Measurements from ENCODE around the gene GRK7. TPM values are rescaled to one million over a fixed set of nuclear protein-coding genes. Genes with fewer than 3 reads are reported as not detected.
A peak's percentile ranks its signal among the peaks of the same experiment; 100 is the strongest.

The GRK7 gene
- total RNA-seq, 4 donors from 2014 or later = not detected

DNA sequence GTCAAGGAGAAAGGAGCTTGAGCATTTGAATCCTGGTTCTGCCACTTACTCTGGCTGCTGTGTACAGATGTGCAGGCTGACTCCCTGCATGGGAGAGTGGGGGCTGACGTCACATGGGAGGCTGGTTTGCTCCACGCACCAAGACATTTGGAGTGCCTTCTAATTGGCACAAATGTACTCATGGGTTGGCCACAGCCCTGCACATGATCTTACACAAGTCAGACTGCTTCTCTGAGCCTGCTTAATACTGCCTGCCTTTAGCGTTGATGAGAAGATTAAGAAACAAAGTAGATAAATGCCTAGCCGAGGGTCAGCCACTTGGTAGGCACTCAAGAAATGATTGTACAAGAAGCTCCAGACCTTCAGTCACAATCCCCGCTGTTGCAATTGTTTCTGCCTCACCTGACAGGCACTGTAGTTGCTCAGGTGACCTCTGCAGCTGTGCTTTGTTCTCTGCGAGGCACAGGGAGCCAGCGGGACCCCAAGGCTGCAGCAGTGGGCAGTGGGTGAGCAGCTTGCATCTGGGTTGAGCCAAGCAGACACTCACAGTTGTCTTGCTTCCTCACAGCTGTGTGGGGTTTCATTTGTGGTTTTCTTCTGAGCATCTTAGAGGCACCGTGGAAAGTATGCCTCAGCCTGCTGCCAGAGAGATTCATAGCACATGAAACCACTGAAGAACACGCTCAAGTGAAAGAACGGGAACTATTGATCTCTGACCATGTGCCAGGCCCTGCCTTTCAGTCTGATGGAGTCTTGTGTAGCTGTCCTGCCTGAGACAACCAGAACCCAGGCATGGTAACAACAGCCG is 33.1 kb downstream of the GRK7 start:
- H3K27me3 ChIP-seq = no peaks in the 10 kb centered on the region
- no peaks in the 10 kb centered on the region for H3K9me3 ChIP-seq
- H3K27ac ChIP-seq = peak overlapping the region; percentile 83 to 96 (median 92)
- TF ChIP-seq POLR2A (IDR thresholded peaks at IDR 0.05) (peak in 1 of 2 donors; percentile 63), CTCF (IDR thresholded peaks at IDR 0.05) (peak in 1 of 6 experiments; percentile 2)
- H3K36me3 ChIP-seq = no peaks in the 10 kb centered on the region
- peaks cover 28 to 30% of the 10 kb centered on the region in 2 donors for H3K4me1 ChIP-seq
- no peak overlapping the region for H3K4me3 ChIP-seq (replicated peaks in 1 of 3)
- peak; percentile 95 to 96 for DNase-seq
- intact Hi-C loops (cut with DNase I) = loop anchor here (10.0 kb wide), 1 partner anchor 79 kb away; the partner anchor contains the start of gene ATP1B3
- 41 to 44% methylated on average over 9 to 11 of the region's 11 CpGs for WGBS, 2 donors

GRCh38 chr3:141796889-141797781 is 33.9 kb downstream of the GRK7 start:
- WGBS, 2 donors = 18 to 28% methylated on average over 39 to 45 of the region's 49 CpGs
- intact Hi-C loops (cut with DNase I) = loop anchor here (10.0 kb wide), 1 partner anchor 78 kb away; the partner anchor contains the start of gene ATP1B3
- H3K36me3 ChIP-seq = no peaks in the 10 kb centered on the region
- DNase-seq = peak; percentile 74 to 77
- peak overlapping the region in 1 of 3 donors; percentile 10 for H3K4me3 ChIP-seq (replicated peaks in 1 of 3)
- TF ChIP-seq CTCF (IDR thresholded peaks at IDR 0.05) = no peak
- peak in 1 of 2 donors; percentile 69 for TF ChIP-seq POLR2A (IDR thresholded peaks at IDR 0.05)
- peaks cover 28 to 30% of the 10 kb centered on the region in 2 donors for H3K4me1 ChIP-seq
- no peaks in the 10 kb centered on the region for H3K9me3 ChIP-seq
- H3K27me3 ChIP-seq = no peaks in the 10 kb centered on the region
- peak overlapping the region; percentile 83 to 96 (median 92) for H3K27ac ChIP-seq

DNA sequence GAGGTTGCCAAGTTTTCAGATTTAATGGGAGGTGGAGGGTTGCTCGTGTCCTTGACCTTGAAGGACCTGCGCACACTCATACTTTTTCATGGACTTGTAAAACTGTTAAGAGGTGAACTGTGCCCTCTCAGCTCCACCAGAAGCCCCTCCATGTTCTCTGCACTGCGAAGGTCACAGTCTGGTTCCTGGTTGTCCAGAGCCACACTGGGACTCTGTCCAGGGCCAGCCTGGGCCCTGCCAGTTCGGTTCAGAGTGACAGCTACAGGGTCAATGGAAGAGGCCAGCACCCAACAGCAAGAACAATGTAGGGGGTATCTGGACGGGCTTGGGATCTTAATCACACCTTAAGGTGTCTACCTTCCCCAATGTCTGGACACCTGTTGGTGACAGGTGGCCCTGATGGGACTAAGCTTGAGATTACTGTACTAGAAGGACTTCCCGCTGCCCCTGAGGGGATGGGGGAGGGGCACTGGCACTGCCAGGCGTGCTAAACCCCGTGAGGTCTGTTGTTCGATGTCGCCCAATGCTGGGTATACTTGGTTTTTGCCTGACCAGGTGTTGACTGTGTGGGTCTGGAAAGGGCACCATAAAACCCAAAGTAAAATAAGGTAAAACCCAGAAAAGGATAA is 34.7 kb downstream of the GRK7 start:
- 54 to 57% methylated on average over 6 to 10 of the region's 10 CpGs for WGBS, 2 donors
- Histone ChIP-seq H3K4me1 (peaks cover 28 to 30% of the 10 kb centered on the region in 2 donors), H3K36me3 (no peaks in the 10 kb centered on the region), H3K27me3 (no peaks in the 10 kb centered on the region), H3K9me3 (no peaks in the 10 kb centered on the region), H3K27ac (peak overlapping the region; percentile 83 to 96 (median 92)), H3K4me3 (replicated peaks in 1 of 3) (peak overlapping the region in 1 of 3 donors; percentile 10)
- TF ChIP-seq CTCF (IDR thresholded peaks at IDR 0.05) (no peak), POLR2A (IDR thresholded peaks at IDR 0.05) (no peak)
- intact Hi-C loops (cut with DNase I) = loop anchor here (10.0 kb wide), 1 partner anchor 77 kb away; the partner anchor contains the start of gene ATP1B3
- DNase-seq = peak; percentile 50 to 52

- WGBS, 2 donors = 52 to 56% methylated on average over 11 of the region's 11 CpGs
- Histone ChIP-seq H3K27ac (peak overlapping the region; percentile 83 to 96 (median 92)), H3K4me3 (replicated peaks in 1 of 3) (no peak overlapping the region), H3K9me3 (no peaks in the 10 kb centered on the region), H3K27me3 (no peaks in the 10 kb centered on the region), H3K4me1 (peaks cover 28 to 30% of the 10 kb centered on the region in 2 donors), H3K36me3 (no peaks in the 10 kb centered on the region)
- intact Hi-C loops (cut with DNase I) = loop anchor here (10.0 kb wide), 1 partner anchor 76 kb away; the partner anchor contains the start of gene ATP1B3
- peak; percentile 43 for DNase-seq
- TF ChIP-seq POLR2A (IDR thresholded peaks at IDR 0.05) (no peak), CTCF (IDR thresholded peaks at IDR 0.05) (no peak)
Observed at GRCh38 chr3:141798448-141798845, 35.2 kb downstream of the GRK7 start.
